Gastrocnemius medialis (tissue), 4 donors: Measurements from ENCODE around the gene SULT4A1. TPM values are rescaled to one million over a fixed set of nuclear protein-coding genes. Genes with fewer than 3 reads are reported as not detected.

Experiments used
- ATAC-seq, 2 donors: fragments of 150-250 bp; one replicate each; pipeline ENCODE4 v1.9.1; 2016
- DNase-seq, 2 donors: peaks; one replicate each; pipeline ENCODE4 v3.0.0-alpha.2; 2019
- H3K27ac ChIP-seq, 4 donors: fragments of 200-600 bp; sonication (generic); 1 replicate in 1 of 4; 2 replicates in 3 of 4; pipeline ENCODE4 v1.5.1; 2016 to 2018; ENCODE audit warnings: mild to moderate bottlenecking in 2 of 4, moderate library complexity in 1 of 4
- H3K27me3 ChIP-seq, 3 donors: fragments of 200-600 bp; sonication (generic) in 2 of 3; 1 replicate in 1 of 3; 2 replicates in 2 of 3; pipeline versions ENCODE4 v1.5.1 to v1.6.0; 2016 to 2019; ENCODE audit warnings: mild to moderate bottlenecking in 1 of 3, moderate library complexity in 1 of 3
- H3K36me3 ChIP-seq, 2 donors: fragments of 200-600 bp; sonication (generic) in 1 of 2; one replicate each; pipeline ENCODE4 v1.5.1; 2017 to 2018
- H3K4me1 ChIP-seq, 2 donors: fragments of 200-600 bp; sonication (generic) in 1 of 2; one replicate each; pipeline ENCODE4 v1.5.1; 2016 to 2017; ENCODE audit warnings: mild to moderate bottlenecking in 2 of 2
- H3K4me3 ChIP-seq, 4 donors: fragments of 200-600 bp; sonication (generic) in 3 of 4; 1 replicate in 1 of 4; 2 replicates in 3 of 4; pipeline ENCODE4 v1.5.1; 2016 to 2019; ENCODE audit warnings: mild to moderate bottlenecking in 2 of 4
- H3K9me3 ChIP-seq, 3 donors: fragments of 200-600 bp; sonication (generic) in 2 of 3; 1 replicate in 1 of 3; 2 replicates in 2 of 3; pipeline ENCODE4 v1.5.1; 2016 to 2019
- CTCF ChIP-seq, 5 experiments: fragments of 450-650 bp in 3 of 5; fragments of 200-600 bp in 2 of 5; sonication (generic) in 2 of 5; IDR thresholded peaks in 4 of 5; conservative IDR thresholded peaks in 1 of 5; 1 replicate in 4 of 5; 2 replicates in 1 of 5; pipeline ENCODE4 v1.5.1; 2016 to 2019; ENCODE audit warnings: antibody characterized with exemption in 5 of 5, mild to moderate bottlenecking in 3 of 5, moderate library complexity in 3 of 5
- POLR2A ChIP-seq, 2 donors: fragments of 450-650 bp; IDR thresholded peaks; one replicate each; pipeline ENCODE4 v1.6.1; 2017; ENCODE audit warnings: antibody characterized with exemption in 2 of 2, mild to moderate bottlenecking in 2 of 2, moderate library complexity in 2 of 2
- in situ Hi-C, 4 donors: fragments of 200-750 bp; cut with MboI; loops; one replicate each; pipeline versions ENCODE4 v1.15.0 to v1.8.0; 2017; ENCODE audit warnings: low sequenced_read_pairs in 4 of 4
- intact Hi-C: fragments of 100-400 bp; cut with DNase I; formaldehyde crosslinking; loops from one replicate; pipeline ENCODE4 v1.15.1; 2023; ENCODE audit warnings: low total_unique reads
- total RNA-seq, 4 donors: library from RNA; depleted of rRNA; stranded (reverse); fragments of >200 nt; gene quantifications; one replicate each; pipeline versions ENCODE4 v1.1.0 to v1.2.3, GENCODE V29; 2016

The SULT4A1 gene
- total RNA-seq, 4 donors from 2014 or later = not detected

DNA sequence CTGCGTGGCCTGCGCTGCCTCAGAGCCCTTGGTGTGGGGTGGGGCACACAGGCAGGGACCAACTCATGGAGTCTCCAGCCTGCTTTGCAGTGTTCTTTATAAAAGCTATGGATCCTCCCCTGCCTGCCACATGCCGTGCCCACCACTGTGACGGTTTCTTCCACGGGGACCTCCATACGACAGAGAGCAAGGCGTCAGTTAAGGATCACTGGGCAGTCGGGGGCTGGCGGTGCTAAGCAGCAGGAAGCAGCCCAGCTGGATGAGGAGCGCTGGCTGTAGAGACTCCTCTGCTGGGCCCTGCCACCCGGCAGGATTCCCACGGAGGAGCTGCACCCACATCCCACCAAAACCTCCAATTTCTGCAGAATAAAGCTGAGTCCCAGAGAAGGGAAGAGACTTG lies 27.1 kb downstream of the SULT4A1 start:
- ATAC-seq (no peak), DNase-seq (no peak)
- no peaks in the 10 kb centered on the region for H3K9me3 ChIP-seq
- no peaks in the 10 kb centered on the region for H3K36me3 ChIP-seq
- in situ Hi-C loops (loop anchor here in 1 of 4 donors (25.0 kb wide), 1 partner anchor 448 kb away; no protein-coding TSS in a partner anchor), intact Hi-C loops (no loop called here)
- no peak overlapping the region for H3K27ac ChIP-seq
- peaks cover 0 to 3% (median 0%) of the 10 kb centered on the region in 3 donors for H3K27me3 ChIP-seq
- no peak overlapping the region for H3K4me3 ChIP-seq
- TF ChIP-seq CTCF (IDR thresholded peaks at IDR 0.05 in 4 of 5, conservative IDR thresholded peaks at IDR 0.05 in 1 of 5) (no peak), POLR2A (IDR thresholded peaks at IDR 0.05) (no peak)
- H3K4me1 ChIP-seq = no peaks in the 10 kb centered on the region

GRCh38 chr22:43833286-43834240 lies 28.8 kb downstream of the SULT4A1 start:
- H3K36me3 ChIP-seq = no peaks in the 10 kb centered on the region
- intact Hi-C loops (loop anchor here (5.0 kb wide), 1 partner anchor 254 kb away; no protein-coding TSS in a partner anchor), in situ Hi-C loops (loop anchor here in 1 of 4 donors (25.0 kb wide), 1 partner anchor 446 kb away; no protein-coding TSS in a partner anchor)
- H3K27me3 ChIP-seq = peaks cover 0 to 3% (median 0%) of the 10 kb centered on the region in 3 donors
- H3K4me3 ChIP-seq = no peak overlapping the region
- no peak overlapping the region for H3K27ac ChIP-seq
- peak in 1 of 2 donors; percentile 7 for DNase-seq
- peaks cover 12 to 15% of the 10 kb centered on the region in 2 donors for H3K4me1 ChIP-seq
- H3K9me3 ChIP-seq = no peaks in the 10 kb centered on the region
- no peak for ATAC-seq
- no peak for TF ChIP-seq CTCF (IDR thresholded peaks at IDR 0.05 in 4 of 5, conservative IDR thresholded peaks at IDR 0.05 in 1 of 5)
- TF ChIP-seq POLR2A (IDR thresholded peaks at IDR 0.05) = no peak

- Histone ChIP-seq H3K9me3 (no peaks in the 10 kb centered on the region), H3K27me3 (peaks cover 0 to 3% (median 0%) of the 10 kb centered on the region in 3 donors), H3K4me3 (no peak overlapping the region), H3K27ac (no peak overlapping the region), H3K4me1 (peaks cover 13 to 15% of the 10 kb centered on the region in 2 donors), H3K36me3 (no peaks in the 10 kb centered on the region)
- peak in 1 of 2 donors; percentile 8 for DNase-seq
- TF ChIP-seq POLR2A (IDR thresholded peaks at IDR 0.05) (no peak), CTCF (IDR thresholded peaks at IDR 0.05 in 4 of 5, conservative IDR thresholded peaks at IDR 0.05 in 1 of 5) (no peak)
- in situ Hi-C loops (loop anchor here in 1 of 4 donors (25.0 kb wide), 1 partner anchor 445 kb away; no protein-coding TSS in a partner anchor), intact Hi-C loops (loop anchor here (5.0 kb wide), 1 partner anchor 255 kb away; no protein-coding TSS in a partner anchor)
- no peak for ATAC-seq
Measured at GRCh38 chr22:43832393-43833265, 29.7 kb downstream of the SULT4A1 start.

DNA sequence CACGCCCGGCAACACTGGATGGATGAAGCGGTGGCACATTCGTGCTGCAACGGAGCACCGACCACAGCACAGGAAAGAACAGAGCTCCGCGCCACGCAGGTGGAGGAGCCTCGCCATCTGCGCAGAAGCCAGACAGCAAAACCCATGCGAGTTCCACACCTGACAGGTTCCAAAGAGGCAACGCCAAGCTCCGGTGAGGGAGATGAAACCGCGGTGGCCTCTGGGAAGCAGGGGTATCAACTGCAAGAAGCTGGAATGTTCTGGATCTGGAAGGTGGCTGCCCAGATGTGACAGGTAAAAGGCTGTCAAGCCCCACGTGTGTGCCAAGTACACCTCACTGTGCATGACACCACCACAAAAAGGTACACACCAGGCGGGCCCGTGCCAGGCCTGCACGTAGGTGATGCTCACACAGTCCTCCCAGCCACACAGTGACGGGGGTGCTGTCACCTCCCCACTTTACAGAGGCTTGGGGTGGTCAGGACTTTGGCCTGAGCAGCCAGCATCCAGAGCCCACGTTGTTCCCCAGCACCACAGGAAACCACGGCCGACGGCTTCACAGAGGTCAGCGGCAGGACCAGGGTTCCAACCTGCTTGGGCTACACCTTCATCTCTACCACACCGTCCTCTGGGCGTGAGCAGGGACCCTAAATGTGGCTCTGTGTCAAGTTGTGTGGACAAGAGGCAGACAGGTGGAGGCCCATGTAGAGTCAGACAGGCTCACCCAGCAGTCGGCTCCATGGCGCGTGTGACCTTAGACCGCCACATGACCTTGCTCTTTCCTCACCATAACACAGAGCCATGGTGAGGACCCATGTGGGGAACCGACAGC lies 30.5 kb downstream of the SULT4A1 start:
- intact Hi-C loops (loop anchor here (5.0 kb wide), 1 partner anchor 256 kb away; no protein-coding TSS in a partner anchor), in situ Hi-C loops (loop anchor here in 1 of 4 donors (25.0 kb wide), 1 partner anchor 444 kb away; no protein-coding TSS in a partner anchor)
- DNase-seq (peak in 1 of 2 donors; percentile 7), ATAC-seq (no peak)
- Histone ChIP-seq H3K36me3 (no peaks in the 10 kb centered on the region), H3K4me1 (peaks cover 13 to 15% of the 10 kb centered on the region in 2 donors), H3K27me3 (peaks cover 0 to 3% (median 0%) of the 10 kb centered on the region in 3 donors), H3K4me3 (no peak overlapping the region), H3K27ac (no peak overlapping the region), H3K9me3 (no peaks in the 10 kb centered on the region)
- TF ChIP-seq CTCF (IDR thresholded peaks at IDR 0.05 in 4 of 5, conservative IDR thresholded peaks at IDR 0.05 in 1 of 5) (no peak), POLR2A (IDR thresholded peaks at IDR 0.05) (no peak)
